HepG2 (cell line): ENCODE measurements around the gene TK2. TPM values are rescaled to one million over a fixed set of nuclear protein-coding genes. Genes with fewer than 3 reads are reported as not detected.

ENCODE experiments used
- ADNP ChIP-seq: sonication (generic); formaldehyde crosslinking; IDR thresholded peaks from 2 replicates; pipeline ENCODE4 v1.4.0; 2020; ENCODE audit warnings: missing genetic modification reagents
- IRX3 ChIP-seq: sonication (generic); formaldehyde crosslinking; IDR thresholded peaks from 2 replicates; pipeline ENCODE4 v1.8.1; 2023; ENCODE audit warnings: mild to moderate bottlenecking, low read depth, missing genetic modification reagents, borderline replicate concordance
- NCOA2 ChIP-seq: sonication (generic); formaldehyde crosslinking; IDR thresholded peaks from 2 replicates; pipeline ENCODE4 v1.8.0; 2022; ENCODE audit warnings: inconsistent platforms
- NR2C2 ChIP-seq: sonication (generic); formaldehyde crosslinking; IDR thresholded peaks from 2 replicates; pipeline ENCODE4 v1.4.0; 2020; ENCODE audit warnings: missing genetic modification reagents, mild to moderate bottlenecking, moderate library complexity, borderline replicate concordance
- POLR2AphosphoS2 ChIP-seq: IDR thresholded peaks from 2 replicates; pipeline ENCODE4 v1.6.1; 2011; ENCODE audit warnings: low read depth, low read length, improper control_type of control experiment
- TCF7L2 ChIP-seq: IDR thresholded peaks from 2 replicates; pipeline ENCODE4 v1.6.1; 2011; ENCODE audit warnings: mild to moderate bottlenecking, low read depth, low read length, moderate library complexity
- ZBTB1 ChIP-seq: sonication (generic); formaldehyde crosslinking; IDR thresholded peaks from 2 replicates; pipeline ENCODE4 v1.4.0; 2020; ENCODE audit warnings: missing genetic modification reagents, borderline replicate concordance
- ZMYM2 ChIP-seq: sonication (generic); formaldehyde crosslinking; IDR thresholded peaks from 2 replicates; pipeline ENCODE4 v1.8.0; 2022; ENCODE audit warnings: mild to moderate bottlenecking, missing genetic modification reagents
- ZNF121 ChIP-seq: sonication (generic); formaldehyde crosslinking; IDR thresholded peaks from 2 replicates; pipeline ENCODE4 v1.5.0; 2020; ENCODE audit warnings: mild to moderate bottlenecking, missing genetic modification reagents
- ZNF260 ChIP-seq: sonication (generic); formaldehyde crosslinking; IDR thresholded peaks from 2 replicates; pipeline ENCODE4 v1.4.0; 2020; ENCODE audit warnings: missing genetic modification reagents, low read depth, mild to moderate bottlenecking, borderline replicate concordance
- ZNF780A ChIP-seq: sonication (generic); formaldehyde crosslinking; IDR thresholded peaks from 2 replicates; pipeline ENCODE4 v1.8.0; 2022; ENCODE audit warnings: mild to moderate bottlenecking, missing genetic modification reagents, moderate library complexity
- polyA plus RNA-seq, 8 experiments: library from polyadenylated mRNA; depleted of rRNA in 3 of 8; stranded (reverse) in 7 of 8; unstranded in 1 of 8; fragments of >200 nt; fragmentation: Illumina TruSeq in 4 of 8; extraction: Trizol in 4 of 8; gene quantifications; 2 replicates each; pipeline versions ENCODE4 v1.2.1 to v1.2.3, GENCODE V29; 2011 to 2016; ENCODE audit warnings: low read depth in 4 of 8, missing spikeins in 1 of 8, mixed read lengths in 1 of 8; ENCODE audit not compliant: insufficient read depth in 1 of 8
- total RNA-seq, 5 experiments: library from RNA; depleted of rRNA; stranded (reverse); fragments of >200 nt; fragmentation: Illumina TruSeq; extraction: Trizol; gene quantifications; 2 replicates each; pipeline ENCODE4 v1.2.3, GENCODE V29; 2016; ENCODE audit warnings: low read depth in 1 of 5
- TF ChIP-seq, protein P1 (sequence below): IDR thresholded peaks from 2 replicates; pipeline ENCODE4 v1.6.1; 2016; ENCODE audit warnings: mild to moderate bottlenecking, missing biosample characterization, missing genetic modification reagents
- TF ChIP-seq, protein P2 (sequence below): sonication (generic); formaldehyde crosslinking; IDR thresholded peaks from 2 replicates; pipeline ENCODE4 v1.8.1; 2022; ENCODE audit warnings: low read depth, mild to moderate bottlenecking, missing genetic modification reagents
- TF ChIP-seq, protein P3 (sequence below): sonication (generic); formaldehyde crosslinking; IDR thresholded peaks from 2 replicates; pipeline ENCODE4 v1.4.0; 2020; ENCODE audit warnings: missing genetic modification reagents
- TF ChIP-seq, protein P4 (sequence below): sonication (generic); formaldehyde crosslinking; IDR thresholded peaks from 2 replicates; pipeline ENCODE4 v1.5.0; 2020; ENCODE audit warnings: mild to moderate bottlenecking, missing genetic modification reagents, borderline replicate concordance
- TF ChIP-seq, protein P5 (sequence below): sonication (generic); formaldehyde crosslinking; IDR thresholded peaks from 2 replicates; pipeline ENCODE4 v1.4.0; 2020; ENCODE audit warnings: missing genetic modification reagents, mild to moderate bottlenecking, borderline replicate concordance

The TK2 gene
- total and polyA plus RNA-seq, 2 of the 13 experiments (the other 11 are each of a cell fraction or from before 2014, with no cell fraction given), result 18.7 to 21.0 TPM

DNA sequence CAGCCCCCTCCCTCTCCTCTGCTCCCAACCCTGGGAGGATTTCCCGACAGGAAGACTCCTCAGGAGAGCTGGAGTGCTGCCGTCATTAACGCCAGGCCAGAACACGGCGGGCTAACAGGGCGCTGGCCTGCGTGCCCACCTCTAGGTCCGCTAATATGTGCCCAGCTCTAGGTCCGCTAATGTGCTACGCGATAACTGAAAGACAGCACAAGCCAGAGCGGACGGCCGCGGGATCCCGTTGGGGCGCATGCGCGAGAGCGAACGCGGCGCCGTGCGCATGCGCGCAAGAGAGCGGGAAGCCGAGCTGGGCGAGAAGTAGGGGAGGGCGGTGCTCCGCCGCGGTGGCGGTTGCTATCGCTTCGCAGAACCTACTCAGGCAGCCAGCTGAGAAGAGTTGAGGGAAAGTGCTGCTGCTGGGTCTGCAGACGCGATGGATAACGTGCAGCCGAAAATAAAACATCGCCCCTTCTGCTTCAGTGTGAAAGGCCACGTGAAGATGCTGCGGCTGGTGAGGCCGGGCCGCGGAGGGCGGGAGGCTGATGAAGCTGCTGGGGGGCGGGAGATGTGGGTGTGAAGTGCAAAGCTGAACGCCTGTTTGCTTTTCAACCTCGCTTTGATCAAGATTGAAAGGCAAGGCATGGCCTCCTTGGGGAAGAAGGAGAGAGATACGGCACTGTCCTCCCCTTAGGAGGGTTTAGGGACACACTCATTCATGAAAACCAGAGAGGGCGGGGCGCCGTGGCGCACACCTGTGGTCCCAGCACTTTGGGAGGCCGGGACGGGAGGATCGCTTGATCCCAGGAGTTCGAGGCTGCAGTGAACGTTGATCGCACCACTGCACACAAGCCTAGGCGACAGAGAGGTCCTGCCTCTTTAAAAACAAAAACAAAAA lies 2.6 kb upstream of the TK2 start, which contains the start of gene CKLF (continued):
- peak; percentile 63; the same call in 1 of the 2 replicates for TF ChIP-seq ZNF121 (CRISPR knock-in tag)
- TF ChIP-seq ZMYM2 (CRISPR knock-in tag), result peak; percentile 94
- TF ChIP-seq ZNF260, result peak; percentile 80; the same call in 1 of the 2 replicates
- TF ChIP-seq TCF7L2, result no peak
- no peak for TF ChIP-seq POLR2AphosphoS2
- TF ChIP-seq ZBTB1, result no peak; the same call in 1 of the 2 replicates
- TF ChIP-seq, protein P1, sequence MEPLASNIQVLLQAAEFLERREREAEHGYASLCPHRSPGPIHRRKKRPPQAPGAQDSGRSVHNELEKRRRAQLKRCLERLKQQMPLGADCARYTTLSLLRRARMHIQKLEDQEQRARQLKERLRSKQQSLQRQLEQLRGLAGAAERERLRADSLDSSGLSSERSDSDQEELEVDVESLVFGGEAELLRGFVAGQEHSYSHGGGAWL (CRISPR knock-in tag), result peak; percentile 99
- TF ChIP-seq NCOA2 (CRISPR knock-in tag), result peak; percentile 61
- TF ChIP-seq, protein P2, sequence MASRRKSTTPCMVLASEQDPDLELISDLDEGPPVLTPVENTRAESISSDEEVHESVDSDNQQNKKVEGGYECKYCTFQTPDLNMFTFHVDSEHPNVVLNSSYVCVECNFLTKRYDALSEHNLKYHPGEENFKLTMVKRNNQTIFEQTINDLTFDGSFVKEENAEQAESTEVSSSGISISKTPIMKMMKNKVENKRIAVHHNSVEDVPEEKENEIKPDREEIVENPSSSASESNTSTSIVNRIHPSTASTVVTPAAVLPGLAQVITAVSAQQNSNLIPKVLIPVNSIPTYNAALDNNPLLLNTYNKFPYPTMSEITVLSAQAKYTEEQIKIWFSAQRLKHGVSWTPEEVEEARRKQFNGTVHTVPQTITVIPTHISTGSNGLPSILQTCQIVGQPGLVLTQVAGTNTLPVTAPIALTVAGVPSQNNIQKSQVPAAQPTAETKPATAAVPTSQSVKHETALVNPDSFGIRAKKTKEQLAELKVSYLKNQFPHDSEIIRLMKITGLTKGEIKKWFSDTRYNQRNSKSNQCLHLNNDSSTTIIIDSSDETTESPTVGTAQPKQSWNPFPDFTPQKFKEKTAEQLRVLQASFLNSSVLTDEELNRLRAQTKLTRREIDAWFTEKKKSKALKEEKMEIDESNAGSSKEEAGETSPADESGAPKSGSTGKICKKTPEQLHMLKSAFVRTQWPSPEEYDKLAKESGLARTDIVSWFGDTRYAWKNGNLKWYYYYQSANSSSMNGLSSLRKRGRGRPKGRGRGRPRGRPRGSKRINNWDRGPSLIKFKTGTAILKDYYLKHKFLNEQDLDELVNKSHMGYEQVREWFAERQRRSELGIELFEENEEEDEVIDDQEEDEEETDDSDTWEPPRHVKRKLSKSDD, result peak; percentile 53; the same call in 1 of the 2 replicates
- TF ChIP-seq NR2C2, result peak; percentile 79; the same call in 1 of the 2 replicates
- TF ChIP-seq, protein P3, sequence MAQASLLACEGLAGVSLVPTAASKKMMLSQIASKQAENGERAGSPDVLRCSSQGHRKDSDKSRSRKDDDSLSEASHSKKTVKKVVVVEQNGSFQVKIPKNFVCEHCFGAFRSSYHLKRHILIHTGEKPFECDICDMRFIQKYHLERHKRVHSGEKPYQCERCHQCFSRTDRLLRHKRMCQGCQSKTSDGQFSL, result peak; percentile 88
- TF ChIP-seq, protein P4, sequence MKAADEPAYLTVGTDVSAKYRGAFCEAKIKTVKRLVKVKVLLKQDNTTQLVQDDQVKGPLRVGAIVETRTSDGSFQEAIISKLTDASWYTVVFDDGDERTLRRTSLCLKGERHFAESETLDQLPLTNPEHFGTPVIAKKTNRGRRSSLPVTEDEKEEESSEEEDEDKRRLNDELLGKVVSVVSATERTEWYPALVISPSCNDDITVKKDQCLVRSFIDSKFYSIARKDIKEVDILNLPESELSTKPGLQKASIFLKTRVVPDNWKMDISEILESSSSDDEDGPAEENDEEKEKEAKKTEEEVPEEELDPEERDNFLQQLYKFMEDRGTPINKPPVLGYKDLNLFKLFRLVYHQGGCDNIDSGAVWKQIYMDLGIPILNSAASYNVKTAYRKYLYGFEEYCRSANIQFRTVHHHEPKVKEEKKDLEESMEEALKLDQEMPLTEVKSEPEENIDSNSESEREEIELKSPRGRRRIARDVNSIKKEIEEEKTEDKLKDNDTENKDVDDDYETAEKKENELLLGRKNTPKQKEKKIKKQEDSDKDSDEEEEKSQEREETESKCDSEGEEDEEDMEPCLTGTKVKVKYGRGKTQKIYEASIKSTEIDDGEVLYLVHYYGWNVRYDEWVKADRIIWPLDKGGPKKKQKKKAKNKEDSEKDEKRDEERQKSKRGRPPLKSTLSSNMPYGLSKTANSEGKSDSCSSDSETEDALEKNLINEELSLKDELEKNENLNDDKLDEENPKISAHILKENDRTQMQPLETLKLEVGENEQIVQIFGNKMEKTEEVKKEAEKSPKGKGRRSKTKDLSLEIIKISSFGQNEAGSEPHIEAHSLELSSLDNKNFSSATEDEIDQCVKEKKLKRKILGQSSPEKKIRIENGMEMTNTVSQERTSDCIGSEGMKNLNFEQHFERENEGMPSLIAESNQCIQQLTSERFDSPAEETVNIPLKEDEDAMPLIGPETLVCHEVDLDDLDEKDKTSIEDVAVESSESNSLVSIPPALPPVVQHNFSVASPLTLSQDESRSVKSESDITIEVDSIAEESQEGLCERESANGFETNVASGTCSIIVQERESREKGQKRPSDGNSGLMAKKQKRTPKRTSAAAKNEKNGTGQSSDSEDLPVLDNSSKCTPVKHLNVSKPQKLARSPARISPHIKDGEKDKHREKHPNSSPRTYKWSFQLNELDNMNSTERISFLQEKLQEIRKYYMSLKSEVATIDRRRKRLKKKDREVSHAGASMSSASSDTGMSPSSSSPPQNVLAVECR (CRISPR knock-in tag), result peak; percentile 92
- peak; percentile 97 for TF ChIP-seq ZNF780A
- TF ChIP-seq IRX3, result peak; percentile 98; the same call in 1 of the 2 replicates
- TF ChIP-seq, protein P5, sequence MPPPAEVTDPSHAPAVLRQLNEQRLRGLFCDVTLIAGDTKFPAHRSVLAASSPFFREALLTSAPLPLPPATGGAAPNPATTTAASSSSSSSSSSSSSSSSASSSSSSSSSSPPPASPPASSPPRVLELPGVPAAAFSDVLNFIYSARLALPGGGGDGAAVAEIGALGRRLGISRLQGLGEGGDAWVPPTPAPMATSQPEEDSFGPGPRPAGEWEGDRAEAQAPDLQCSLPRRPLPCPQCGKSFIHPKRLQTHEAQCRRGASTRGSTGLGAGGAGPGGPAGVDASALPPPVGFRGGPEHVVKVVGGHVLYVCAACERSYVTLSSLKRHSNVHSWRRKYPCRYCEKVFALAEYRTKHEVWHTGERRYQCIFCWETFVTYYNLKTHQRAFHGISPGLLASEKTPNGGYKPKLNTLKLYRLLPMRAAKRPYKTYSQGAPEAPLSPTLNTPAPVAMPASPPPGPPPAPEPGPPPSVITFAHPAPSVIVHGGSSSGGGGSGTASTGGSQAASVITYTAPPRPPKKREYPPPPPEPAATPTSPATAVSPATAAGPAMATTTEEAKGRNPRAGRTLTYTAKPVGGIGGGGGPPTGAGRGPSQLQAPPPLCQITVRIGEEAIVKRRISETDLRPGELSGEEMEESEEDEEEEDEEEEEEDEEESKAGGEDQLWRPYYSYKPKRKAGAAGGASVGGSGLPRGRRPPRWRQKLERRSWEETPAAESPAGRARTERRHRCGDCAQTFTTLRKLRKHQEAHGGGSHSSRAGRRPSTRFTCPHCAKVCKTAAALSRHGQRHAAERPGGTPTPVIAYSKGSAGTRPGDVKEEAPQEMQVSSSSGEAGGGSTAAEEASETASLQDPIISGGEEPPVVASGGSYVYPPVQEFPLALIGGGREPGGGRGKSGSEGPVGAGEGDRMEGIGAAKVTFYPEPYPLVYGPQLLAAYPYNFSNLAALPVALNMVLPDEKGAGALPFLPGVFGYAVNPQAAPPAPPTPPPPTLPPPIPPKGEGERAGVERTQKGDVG (CRISPR knock-in tag), result peak; percentile 96; the same call in 1 of the 2 replicates
- TF ChIP-seq ADNP (CRISPR knock-in tag), result peak; percentile 47; the same call in 1 of the 2 replicates
